ENCODE measurements around the gene SLC7A10.

DNA sequence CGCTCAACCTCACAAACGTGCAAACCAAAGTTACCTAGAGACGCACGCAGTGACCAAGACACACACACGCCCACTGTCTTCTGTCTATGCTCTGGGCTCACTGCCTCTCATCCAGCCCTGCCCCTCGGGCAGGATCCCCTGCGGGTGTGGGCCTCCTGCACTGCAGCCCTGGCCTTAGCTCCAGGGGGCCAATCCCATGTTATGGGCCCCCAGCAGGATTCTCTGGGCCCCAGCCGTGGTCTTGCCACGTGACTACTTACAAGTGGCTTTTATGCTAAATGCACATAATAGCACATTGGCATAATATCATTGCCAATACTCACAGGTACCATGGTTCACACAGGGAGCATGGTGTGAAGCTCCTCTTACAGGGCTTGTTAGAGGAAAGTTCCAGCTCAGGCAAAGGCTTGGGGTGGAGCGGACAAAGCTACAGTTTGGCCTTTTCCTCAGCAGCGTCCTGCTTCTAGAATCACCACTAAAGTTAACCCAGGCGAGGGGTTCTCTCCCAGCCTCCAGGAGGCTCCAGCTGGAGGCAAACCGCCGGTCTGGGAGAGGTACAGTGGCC, 39.3 kb upstream of the SLC7A10 start:
- TF ChIP-seq, protein P1, sequence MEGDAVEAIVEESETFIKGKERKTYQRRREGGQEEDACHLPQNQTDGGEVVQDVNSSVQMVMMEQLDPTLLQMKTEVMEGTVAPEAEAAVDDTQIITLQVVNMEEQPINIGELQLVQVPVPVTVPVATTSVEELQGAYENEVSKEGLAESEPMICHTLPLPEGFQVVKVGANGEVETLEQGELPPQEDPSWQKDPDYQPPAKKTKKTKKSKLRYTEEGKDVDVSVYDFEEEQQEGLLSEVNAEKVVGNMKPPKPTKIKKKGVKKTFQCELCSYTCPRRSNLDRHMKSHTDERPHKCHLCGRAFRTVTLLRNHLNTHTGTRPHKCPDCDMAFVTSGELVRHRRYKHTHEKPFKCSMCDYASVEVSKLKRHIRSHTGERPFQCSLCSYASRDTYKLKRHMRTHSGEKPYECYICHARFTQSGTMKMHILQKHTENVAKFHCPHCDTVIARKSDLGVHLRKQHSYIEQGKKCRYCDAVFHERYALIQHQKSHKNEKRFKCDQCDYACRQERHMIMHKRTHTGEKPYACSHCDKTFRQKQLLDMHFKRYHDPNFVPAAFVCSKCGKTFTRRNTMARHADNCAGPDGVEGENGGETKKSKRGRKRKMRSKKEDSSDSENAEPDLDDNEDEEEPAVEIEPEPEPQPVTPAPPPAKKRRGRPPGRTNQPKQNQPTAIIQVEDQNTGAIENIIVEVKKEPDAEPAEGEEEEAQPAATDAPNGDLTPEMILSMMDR (IDR thresholded peaks at IDR 0.05; ENCODE audit: low read length), result no peak
- no peak for TF ChIP-seq EZH2 (optimal IDR thresholded peaks at IDR 0.05; ENCODE audit: low read depth, low read length)

All from MM.1S (cell line).